ENCODE data around the gene NOXA1.
"Not testable (repeated sequence)": the region's sequence is repeated elsewhere in the genome, so short reads cannot be mapped to it uniquely, and the experiment has no call there.

Gene NOXA1

DNA sequence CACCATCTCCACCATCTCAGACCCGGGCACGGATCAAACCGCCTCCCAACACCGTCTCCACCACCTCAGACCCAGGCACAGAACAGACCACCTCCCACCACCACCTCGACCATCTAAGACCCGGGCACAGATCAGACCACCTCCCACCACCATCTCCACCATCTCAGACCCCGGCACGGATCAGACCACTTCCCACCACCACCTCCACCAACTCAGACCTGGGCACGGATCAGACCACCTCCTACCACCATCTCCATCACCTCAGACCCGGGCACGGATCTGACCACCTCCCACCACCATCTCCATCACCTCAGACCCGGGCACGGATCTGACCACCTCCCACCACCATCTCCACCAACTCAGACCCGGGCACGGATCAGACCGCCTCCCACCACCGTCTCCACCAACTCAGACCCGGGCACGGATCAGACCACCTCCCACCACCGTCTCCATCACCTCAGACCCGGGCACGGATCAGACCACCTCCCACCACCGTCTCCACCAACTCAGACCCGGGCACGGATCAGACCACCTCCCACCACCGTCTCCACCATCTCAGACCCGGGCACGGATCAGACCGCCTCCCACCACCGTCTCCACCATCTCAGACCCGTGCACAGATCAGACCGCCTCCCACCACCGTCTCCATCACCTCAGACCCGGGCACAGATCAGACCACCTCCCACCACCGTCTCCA lies 43.3 kb downstream of the NOXA1 start:
- not testable (repeated sequence) for DNase-seq

DNA sequence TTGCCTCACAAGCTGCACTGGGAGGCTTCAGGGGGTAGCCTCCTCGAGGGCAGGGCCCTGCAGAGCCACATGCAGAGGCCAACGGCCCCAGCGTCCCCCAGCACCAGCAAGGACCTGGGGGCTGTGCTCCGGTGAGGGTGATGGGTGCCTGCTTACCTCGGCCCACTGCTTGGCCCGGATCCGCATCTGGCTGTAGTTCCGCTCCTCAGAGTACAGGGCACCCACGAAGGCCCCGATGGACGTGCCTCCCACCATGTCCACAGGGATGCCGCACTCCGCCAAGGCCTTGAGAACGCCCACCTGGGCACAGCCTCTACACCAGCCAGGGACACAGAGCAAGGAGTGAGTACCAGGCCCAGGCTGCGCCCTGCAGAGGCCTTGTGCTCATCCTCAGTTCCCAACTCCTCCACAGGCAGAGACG lies 44.0 kb downstream of the NOXA1 start:
- no peak for DNase-seq

- no peak for DNase-seq
These were observed 44.7 kb downstream of the NOXA1 start for GRCh38 chr9:137467896-137468295.

- no peak for DNase-seq
These were observed 47.6 kb downstream of the NOXA1 start for GRCh38 chr9:137470785-137471184.

DNA sequence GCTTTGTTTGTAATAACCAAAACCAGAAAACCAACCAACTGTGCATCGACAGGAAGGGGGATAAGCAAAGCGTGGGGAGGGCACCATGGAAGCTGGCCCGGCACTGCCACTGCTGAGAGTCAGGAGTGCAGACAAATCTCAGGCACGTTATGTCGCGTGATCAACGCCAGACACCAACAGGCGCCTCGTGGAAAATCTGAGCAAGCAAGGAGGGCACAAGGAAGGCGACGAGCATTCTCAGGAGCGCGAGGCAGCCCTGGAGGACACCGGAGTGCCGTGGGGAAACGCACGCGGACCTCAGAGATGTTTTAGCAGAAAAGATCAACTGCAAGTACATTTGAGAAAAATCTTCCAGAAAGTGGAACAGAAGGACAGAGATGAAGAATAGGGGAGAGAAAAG lies 51.1 kb downstream of the NOXA1 start:
- DNase-seq, result no peak

- DNase-seq, result no peak
These were observed 52.5 kb downstream of the NOXA1 start for GRCh38 chr9:137475666-137476065.

GRCh38 chr9:137476856-137477255 lies 53.7 kb downstream of the NOXA1 start:
- no peak for DNase-seq

DNA sequence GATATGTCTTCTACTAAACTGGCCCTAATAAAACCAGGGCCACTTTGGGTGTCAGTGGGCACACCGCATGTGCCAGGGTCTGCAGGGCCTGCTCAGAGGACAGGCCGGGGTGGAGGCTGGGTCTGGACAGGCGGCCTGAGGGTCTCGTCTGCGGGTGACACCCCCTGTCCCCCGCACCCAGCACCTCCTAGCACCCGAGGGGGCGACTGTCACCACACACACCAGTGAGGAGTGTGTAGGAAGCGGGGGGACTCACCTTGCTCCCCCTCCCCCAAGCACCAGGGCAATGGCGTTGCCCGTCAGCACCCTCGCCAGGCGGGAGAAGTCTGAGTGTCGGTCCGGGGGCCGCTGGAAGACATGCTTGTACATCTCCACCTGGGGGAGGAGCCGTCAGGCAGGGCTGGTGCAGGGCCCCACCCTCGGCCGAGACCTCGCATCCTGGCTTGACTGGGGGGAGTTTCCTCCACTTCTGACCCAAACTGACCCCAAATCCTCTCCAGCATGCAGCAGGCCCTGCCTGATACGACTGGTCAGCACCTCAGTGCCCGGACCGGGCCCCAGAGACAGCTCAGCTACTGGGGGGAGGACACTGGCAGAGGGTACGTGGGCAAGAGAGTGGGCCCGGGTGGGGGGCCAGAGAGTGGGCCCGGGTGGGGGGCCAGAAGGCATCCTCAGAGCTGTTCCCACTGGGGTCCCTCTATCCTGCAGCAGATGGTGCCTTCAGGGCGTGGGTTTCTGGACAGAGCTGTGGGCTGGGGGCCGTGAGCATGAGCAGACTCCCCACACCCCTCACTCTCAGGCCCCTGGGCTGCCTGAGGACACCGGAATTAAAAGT lies 54.8 kb downstream of the NOXA1 start:
- DNase-seq, result no peak

GRCh38 chr9:137478613-137478961 lies 55.4 kb downstream of the NOXA1 start:
- DNase-seq, result no peak

DNA sequence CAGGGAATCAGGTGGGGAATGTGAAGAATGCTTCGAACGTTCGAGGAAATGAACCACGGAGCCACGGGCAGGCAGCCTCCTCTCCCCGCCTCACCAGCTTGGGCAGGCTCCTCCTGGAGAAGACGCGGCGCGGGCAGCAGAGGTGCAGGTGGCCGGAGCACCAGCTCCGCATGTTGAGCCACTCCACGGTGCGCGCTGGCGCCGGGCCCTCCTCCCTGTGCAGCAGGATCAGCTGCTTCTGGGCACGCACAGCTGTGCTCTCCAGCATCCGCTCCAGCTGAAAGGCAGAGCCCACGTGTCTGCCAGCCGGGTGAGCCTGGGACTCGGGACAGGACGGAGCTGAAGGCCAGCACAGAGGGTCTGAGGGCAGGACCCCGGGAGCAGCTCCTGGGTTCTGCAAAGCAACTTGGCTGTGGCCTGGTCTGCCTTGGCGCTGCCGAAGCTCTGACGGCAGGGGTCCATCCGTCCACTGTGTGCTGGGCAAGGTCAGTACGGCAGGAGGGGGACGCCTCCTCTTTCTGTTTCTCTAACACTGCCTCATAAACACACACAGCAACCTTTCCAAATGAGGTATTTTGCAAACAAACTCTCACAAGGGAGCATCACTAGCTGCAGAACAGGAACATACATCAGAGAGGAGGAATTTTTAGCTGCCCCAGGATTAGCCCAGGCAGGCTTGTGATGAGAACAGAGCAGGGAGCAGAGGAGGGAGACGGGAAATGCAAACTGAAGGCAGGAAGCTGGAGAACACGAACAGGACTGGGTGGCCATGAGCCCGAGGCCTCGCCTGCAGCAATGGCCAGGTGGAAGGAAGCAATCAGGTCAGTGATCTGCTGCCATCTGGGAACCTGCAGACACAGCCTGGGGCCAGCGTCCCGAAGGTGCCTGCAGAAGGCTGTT lies 56.0 kb downstream of the NOXA1 start:
- DNase-seq, result no peak

GRCh38 chr9:137479892-137480685 lies 56.9 kb downstream of the NOXA1 start:
- no peak for DNase-seq

GRCh38 chr9:137480686-137481683 lies 57.8 kb downstream of the NOXA1 start:
- DNase-seq, result no peak

- DNase-seq, result no peak
These were observed 59.0 kb downstream of the NOXA1 start for GRCh38 chr9:137482094-137482781.
